Lung microvascular endothelial cell (primary cell): Measurements from ENCODE around the gene DNAL1. TPM values are rescaled to one million over a fixed set of nuclear protein-coding genes. Genes with fewer than 3 reads are reported as not detected.
A peak's percentile ranks its signal among the peaks of the same experiment; 100 is the strongest.

ENCODE experiments used
- DNase-seq, 2 donors: peaks; one replicate each; pipeline versions ENCODE4 v3.0.0 to v3.0.0-alpha.2; 2010; ENCODE audit warnings: low read depth in 2 of 2
- total RNA-seq: library from RNA; depleted of rRNA; stranded (reverse); fragments of >200 nt; gene quantifications from 2 replicates; pipeline ENCODE4 v1.2.1, GENCODE V29; 2014

The DNAL1 gene
- total RNA-seq, 1 donor from 2014 or later: 6.0 TPM

GRCh38 chr14:73723797-73724661 lies 79.2 kb downstream of the DNAL1 start:
- DNase-seq: peak; percentile 95

DNA sequence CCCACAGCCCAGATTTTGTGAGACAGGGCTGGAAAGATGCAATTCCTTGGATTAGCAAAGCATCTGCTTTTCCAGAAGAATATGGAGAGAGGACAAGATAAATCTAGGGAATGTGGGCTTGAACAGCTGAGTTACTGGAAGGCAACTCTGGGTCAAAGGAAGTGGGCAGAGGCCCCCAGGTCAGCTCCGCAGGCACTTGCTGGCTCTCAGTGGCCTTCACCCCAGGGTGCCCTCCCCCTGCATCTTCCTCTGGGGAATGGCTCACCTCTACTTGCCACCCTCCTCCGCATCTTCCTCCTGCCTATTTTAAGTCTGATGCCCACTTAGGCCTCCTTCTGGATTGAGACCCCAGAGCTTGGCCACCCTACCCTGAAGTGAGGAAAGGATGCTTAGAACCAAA lies 79.9 kb downstream of the DNAL1 start:
- no peak for DNase-seq

DNA sequence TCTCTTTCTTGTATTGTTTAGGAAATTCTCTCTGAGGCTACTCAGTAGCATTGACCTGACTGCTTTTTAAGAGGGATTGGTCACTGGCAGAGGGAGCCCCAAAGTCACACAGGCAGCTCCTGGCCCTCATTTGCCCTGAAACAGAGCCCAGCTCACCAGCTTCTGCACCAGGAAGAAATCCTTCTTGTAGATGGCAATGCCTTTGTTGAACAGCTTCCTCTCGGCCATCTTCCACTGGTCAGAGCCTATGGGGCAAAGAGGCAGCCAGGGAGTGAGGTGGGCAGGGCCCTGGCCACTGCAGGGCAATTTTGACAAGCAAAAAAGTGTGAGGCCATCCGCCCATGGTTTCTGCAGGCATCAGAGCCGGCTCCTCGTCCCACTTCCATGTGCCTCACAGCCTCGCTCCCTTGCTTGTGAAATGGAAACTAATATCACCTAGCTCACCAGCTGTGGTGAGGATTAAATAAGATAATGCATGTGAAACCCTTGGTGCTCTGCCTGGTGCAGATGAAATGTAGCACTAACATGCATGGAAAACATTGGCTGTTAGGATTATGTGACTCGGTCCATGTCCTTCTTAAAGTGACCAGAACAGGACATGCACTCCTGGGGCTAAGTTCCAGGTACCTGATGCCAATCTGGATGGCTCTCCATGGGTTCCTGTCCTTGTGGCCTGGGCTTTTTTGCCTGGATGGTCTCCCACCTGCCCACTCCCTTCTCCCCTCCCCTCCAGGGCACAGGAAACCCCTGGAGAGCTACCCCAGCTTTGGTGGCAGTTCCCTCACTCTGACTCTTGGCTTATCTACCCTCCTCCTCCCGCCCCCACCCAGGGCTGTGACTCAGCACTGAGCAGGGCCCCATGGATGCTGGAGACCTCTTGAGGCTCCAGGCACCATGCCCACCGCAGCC lies 80.6 kb downstream of the DNAL1 start:
- peak in 1 of 2 donors; percentile 37 for DNase-seq

DNA sequence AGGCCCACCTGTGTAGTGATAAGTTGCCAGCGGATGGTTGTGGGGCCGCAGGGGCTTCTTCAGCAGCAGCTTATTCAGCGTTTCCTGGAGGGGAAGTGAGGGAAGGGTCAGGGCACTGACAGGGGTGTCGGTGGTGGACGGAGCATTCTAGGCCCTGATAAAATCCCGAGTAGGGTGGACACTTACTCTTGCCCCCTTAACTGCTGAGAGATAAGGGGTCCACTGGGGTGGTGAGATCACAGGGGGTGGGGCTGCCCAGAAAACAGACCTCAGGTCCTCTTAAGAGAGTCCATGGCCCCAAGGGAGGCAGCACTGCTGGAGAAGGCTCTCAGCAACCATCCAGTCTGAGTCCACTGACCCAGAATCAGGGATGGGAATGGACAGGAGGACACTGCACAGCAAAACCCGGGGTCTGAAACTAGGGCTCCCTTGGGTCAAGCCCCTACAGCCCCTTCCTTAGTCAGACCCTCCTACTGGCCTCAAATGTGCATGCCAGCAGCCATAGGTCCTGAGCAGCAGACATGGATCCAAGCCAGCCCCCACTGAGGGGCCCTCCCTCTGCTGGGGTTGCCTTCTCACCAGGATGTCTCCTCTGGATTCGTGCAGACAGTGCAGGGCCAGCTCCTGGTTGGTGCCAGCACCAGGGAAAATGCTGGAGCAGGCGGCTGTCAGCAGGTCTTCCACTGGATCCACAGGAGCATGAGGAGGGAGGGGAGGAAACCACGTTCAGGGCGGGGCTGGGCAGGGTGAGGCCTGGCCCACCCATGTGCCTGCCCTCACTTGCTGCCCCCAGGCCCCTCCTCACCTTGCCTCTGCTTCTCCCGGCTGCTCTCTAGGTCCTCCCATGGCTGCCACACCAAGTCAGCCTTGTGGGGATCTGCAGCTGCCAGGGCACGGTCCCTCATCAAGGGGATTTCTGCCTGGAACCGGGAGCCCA lies 81.5 kb downstream of the DNAL1 start:
- no peak for DNase-seq

GRCh38 chr14:73727166-73727565 lies 82.4 kb downstream of the DNAL1 start:
- no peak for DNase-seq

DNA sequence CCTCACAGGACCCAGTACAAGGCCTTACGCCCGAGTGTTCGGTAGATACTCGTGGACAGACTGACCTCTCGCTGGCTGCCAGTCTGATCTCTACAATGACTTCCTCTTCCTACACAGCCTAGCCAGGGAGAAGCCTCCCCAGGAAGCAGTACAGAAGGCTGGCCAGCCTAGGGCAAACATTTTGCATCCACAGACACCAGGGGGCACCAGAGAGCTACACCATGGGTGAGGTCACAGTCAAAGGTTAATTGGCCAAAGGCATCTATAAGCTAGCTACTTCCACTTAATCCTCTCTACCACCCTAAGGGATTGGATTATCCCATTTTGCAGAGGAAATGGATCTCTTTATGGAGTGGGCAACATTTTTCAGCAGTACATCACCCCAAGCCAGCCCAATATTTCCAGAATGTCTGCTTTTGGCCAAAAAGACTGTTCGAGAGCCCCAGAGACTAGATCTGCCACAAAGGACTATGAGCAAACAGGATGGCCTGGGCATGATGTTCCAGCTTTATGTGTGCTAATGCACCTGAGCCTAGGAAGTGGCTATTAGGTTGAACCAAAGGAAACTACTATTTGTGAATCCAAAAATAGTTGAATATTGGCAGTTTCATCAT lies 84.0 kb downstream of the DNAL1 start:
- DNase-seq: peak; percentile 84 to 89

DNA sequence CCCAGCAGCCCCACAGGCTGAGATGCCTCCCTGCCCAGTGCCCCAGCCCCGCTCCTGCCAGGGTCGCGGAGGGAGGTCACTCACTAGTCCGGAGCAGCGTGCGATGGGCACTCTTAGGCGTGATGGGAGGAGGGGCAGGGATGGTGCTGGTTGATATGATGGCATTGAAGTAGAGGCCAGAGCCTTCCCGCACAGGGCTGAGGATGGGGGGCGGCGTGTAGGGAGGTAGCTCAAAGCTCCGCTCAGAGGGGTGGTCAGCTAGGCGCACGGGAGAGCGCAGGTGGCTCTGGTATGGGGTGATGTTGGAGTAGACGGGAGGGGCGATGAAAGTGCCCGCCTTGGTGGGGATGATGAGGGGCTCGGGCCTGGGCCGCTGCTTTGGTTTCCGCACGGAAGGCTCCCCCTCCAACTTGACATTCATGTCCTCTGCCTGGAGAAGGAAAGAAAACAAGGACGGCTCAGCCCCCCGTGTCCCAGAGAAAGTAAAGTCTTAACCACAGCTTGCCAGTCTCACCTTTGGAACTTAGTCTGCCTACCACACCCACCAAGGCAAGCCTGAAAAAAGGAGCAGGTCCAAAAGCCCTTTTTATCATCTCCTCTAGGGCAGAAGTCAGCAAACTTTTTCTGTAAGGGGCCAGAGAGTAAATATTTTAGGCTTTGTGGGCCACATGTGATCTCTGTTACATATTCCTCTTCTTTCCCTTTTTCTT lies 84.9 kb downstream of the DNAL1 start:
- DNase-seq: no peak

DNA sequence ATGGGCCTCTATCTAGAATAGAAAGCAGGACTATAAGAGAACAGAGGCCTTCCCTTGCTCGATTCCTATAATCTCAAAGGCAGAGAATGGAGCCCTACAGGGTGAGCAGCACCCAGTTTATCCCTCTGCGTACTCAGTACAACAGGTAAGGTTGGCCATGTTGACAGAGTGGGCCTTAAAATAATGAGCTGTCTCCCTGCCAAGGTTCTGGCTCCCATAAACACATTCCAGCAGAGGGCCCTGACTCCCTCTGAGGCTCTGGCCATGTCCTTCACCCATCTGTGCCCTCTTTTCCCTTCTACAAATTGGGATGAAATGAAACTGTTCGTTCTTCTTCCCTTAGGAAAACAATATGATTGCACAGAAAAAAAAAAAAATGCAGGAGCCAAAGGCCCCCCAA lies 86.3 kb downstream of the DNAL1 start:
- no peak for DNase-seq

GRCh38 chr14:73732006-73732405 lies 87.2 kb downstream of the DNAL1 start:
- no peak for DNase-seq

DNA sequence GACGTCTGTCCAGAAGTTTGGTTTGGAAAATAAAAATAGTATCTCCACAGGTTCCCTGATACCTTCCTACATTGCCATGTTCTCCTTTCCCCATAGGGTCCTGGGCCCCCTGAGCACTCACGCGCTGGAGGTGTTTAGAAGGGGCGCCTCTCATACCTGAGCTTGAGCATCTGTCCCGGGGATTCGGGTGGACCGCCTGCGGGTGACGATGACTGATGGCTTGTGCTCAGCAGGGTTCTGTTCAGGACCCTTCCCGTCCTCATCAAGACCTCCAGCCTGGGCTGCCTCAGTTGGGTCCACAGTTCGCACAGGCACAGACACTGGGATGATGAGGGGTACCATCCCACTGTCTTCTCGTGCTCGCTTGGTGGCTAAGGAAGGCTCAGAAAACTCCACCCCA lies 92.1 kb downstream of the DNAL1 start:
- DNase-seq: no peak

- no peak for DNase-seq
Observed at GRCh38 chr14:73738518-73739173, 93.9 kb downstream of the DNAL1 start.

- no peak for DNase-seq
Observed at GRCh38 chr14:73739174-73739898, 94.5 kb downstream of the DNAL1 start.

DNA sequence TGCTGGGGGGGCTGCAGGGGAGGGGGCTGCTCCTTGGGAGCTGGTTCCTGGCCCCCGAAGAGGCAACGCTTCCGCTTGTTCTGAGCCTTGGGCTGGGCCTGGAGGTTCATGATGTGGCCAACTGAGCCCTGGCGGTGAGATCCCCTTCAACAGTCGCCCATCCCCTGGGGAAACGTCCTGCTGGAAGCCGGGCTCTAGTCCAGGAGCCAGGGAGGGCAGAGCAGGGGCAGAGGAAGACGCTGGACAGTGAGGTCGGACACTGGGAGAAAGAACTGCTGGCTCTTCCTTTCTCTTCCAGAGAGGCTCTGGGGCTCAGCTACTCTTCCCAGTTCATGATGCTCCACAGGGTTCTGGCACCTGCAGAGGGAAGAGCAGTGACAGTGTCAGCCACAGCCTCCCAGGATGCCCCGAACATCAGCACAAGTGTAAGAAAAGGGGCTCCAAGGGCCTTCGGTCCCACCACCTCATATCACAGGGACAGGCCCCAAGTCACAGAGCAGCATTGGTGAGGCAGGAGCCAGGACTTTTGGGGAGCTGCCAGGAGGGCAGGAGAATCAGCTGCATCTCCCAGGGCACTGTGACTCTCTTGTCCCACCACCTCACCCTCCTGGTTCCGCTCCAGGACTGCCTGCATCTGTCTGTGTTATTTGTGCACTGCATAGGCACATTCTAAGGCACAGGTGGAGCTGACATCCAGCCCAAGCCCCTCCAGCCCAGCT lies 95.3 kb downstream of the DNAL1 start:
- no peak for DNase-seq

DNA sequence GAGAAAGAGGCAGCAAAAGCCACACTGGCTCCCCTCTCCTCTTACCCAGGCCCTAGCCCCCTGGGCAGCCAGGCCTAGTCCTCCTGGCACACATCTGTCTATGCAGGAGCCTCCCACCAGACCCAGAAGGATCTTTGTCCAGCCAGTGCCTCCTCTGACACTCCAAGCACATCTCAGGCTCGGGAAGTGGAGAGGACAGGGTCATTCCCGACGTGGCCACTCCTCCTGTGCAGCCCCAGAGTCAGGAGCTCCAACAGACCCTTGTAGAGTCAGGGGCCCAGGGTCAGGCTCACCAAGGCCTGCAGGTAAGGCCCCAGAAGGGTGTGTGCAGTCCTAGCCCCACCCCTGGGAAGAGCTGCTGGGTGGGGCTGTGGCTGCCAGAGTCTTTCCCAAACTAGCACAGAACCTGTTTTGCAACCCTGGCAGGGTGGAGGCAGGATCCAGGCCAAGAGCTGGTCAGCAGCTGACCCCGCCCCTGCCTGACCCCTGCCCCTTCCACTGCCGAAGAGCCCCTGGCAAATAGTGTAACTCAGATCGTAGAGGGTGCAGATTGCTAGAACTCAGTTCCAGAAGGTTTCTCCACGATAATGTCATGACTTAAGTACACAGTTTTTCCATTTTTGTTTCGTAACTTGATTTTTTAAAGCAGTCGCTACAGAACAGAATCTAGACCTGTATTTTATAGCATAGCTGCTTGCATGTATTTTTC lies 96.0 kb downstream of the DNAL1 start:
- no peak for DNase-seq

GRCh38 chr14:73741386-73741875 lies 96.6 kb downstream of the DNAL1 start:
- DNase-seq: peak; percentile 80 to 90

DNA sequence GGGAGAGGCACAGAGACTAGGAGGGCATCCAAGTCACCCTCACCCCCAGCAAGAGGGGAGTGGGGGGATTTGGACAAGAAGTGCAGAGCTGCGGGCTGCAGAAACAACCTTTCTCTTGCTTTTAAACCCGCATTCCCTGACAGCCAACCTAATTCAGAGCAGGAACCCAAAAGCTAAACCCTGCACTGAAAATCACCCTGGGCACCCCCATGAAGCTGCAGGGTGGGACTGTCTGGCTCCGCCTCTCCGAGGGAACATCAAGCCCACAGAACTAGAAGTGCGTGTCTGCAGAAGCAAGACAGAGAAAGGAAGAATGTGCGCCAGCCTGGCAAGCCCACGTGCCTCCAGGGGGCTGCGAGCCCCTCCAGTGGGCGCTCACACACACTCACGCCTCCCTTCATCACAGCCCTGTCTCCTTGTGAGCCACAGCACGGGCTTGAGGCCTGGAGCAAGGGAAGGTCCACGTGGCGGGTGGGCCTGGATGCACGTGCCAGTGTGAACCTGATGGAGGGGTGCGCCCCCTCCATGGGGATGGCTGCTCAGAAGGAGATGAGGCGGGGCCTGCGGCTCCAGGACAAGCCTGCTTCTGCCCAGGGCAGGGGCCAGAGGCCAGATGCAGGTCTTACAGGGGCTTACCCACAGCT lies 97.2 kb downstream of the DNAL1 start:
- no peak for DNase-seq
